C4-2B (cell line): ENCODE results near the gene ERICH6.

ENCODE experiments used
- H3K27ac ChIP-seq: fragments of 450-650 bp; 2 replicates; pipeline ENCODE4 v1.5.1; 2017
- CTCF ChIP-seq: fragments of 450-650 bp; conservative IDR thresholded peaks from 2 replicates; pipeline ENCODE4 v1.5.1; 2017; ENCODE audit warnings: mild to moderate bottlenecking
- ZFX ChIP-seq: fragments of 450-650 bp; IDR thresholded peaks from 2 replicates; pipeline ENCODE4 v1.6.1; 2017

Gene ERICH6

DNA sequence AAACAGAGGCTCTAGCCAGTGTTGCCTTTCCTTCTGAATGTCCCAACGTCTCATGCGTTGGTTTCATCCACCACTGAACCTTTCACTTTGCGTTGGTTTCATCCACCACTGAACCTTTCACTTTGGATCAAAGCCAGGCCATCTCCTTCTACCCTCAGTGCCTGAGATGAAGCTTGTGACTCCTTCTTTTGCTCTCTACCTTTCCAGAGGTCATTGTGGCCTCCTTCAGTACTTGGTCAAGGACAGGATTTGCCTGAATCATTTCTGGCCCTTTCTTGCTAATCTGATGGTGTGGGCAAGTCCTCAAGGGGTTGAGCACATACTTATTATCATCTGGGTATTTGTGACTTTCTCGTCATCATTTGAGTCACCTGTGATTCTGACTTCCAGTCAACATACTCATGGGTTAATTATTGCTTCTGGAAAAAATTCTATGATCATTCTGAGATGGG, 50.6 kb downstream of the ERICH6 start:
- TF ChIP-seq CTCF (no peak), ZFX (no peak)
- no peak overlapping the region for H3K27ac ChIP-seq

GRCh38 chr3:150640256-150640655, 63.5 kb downstream of the ERICH6 start:
- no peak for TF ChIP-seq CTCF
- no peak for TF ChIP-seq ZFX
- H3K27ac ChIP-seq = no peak overlapping the region

DNA sequence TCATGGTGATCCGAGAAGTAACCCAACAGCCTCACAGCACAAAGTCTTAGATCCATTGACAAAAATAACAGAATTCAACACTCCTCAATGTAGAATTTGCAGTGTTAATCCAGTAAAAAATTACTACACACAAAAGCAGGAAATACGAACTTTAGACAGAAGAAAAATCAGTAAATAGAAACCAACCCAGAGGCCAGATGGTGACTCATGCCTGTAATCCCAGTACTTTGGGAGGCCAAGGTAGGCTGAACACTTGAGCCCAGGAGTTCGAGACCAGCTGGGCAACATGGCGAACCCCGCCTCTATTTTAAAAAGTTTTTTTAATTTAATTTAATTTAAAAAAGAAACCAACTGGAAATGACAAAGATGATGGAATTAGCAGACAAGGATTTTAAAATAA, 64.5 kb downstream of the ERICH6 start:
- TF ChIP-seq CTCF (no peak), ZFX (no peak)
- H3K27ac ChIP-seq = no peak overlapping the region

DNA sequence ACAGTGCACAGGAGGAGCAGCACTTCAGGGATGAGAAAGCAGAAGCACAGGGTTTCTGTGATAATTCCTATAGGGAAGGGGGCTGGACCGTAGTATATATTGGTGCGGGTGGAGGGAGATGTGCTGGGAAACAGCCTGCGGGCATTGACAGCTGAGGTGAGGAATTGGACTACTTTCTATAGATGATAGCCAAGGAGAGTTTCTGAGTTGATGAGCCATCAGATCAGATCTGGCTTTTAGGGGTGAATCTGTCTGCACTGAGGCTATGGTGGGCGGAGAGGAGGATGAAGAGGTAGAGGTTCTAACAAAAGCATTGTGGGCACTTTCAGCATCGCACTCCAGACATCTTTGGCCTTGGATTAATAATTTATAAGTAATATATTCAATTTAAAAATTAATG, 67.5 kb downstream of the ERICH6 start:
- TF ChIP-seq CTCF (no peak), ZFX (no peak)
- H3K27ac ChIP-seq = no peak overlapping the region

- no peak for TF ChIP-seq CTCF
- TF ChIP-seq ZFX = no peak
- H3K27ac ChIP-seq = no peak overlapping the region
These were observed 68.2 kb downstream of the ERICH6 start for GRCh38 chr3:150635526-150635925.

GRCh38 chr3:150635076-150635475, 68.6 kb downstream of the ERICH6 start:
- no peak overlapping the region for H3K27ac ChIP-seq
- TF ChIP-seq CTCF (no peak), ZFX (no peak)

- TF ChIP-seq CTCF (no peak), ZFX (no peak)
- no peak overlapping the region for H3K27ac ChIP-seq
These were observed 72.1 kb downstream of the ERICH6 start for GRCh38 chr3:150631515-150632221.
